NCI-H128 (cell line): Measurements from ENCODE around the gene CACNA2D3.

Experiments used
- DNase-seq: peaks from one replicate; lab custom pipeline; 2025; ENCODE audit not compliant: unreplicated experiment; lab: John Stamatoyannopoulos, UW

Gene CACNA2D3

DNA sequence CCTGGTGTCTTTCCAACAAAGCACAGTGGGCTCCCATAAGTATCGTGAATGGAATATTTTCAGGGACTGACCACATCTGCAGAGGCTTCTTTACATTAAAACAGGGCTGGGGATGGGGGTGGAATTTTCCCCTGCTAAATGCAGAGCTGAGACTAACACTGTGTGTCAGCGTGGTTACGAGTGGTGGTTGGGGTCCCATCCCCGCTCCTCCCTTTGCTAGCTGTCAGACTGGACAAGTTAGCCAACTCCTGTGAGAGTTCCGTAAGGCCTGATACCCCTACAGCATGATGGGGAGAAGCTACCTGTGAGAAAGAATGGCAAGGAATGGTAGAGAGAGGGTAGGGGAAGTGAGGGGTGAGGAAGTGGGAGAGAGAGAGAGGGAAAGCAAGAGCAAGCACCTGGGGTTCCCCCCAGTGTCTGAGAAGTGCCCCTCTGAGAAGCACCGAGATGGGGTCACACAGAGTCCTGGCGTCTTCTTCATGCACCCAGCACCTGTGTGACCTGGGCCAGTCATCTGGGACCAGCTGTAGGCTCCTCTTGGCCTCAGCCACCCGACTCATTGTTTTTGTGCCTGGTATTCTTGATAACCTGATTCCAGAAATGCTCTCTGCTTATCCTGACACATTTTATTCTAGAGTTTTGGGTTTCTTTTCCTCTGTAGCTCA, 395.8 kb downstream of the CACNA2D3 start:
- DNase-seq, result no peak

- no peak for DNase-seq
These were observed 397.1 kb downstream of the CACNA2D3 start for GRCh38 chr3:54519493-54519892.

GRCh38 chr3:54520060-54520459, 397.7 kb downstream of the CACNA2D3 start:
- DNase-seq, result no peak

- DNase-seq, result no peak
These were observed 405.2 kb downstream of the CACNA2D3 start for GRCh38 chr3:54527521-54527920.

GRCh38 chr3:54527953-54528352, 405.6 kb downstream of the CACNA2D3 start:
- no peak for DNase-seq

DNA sequence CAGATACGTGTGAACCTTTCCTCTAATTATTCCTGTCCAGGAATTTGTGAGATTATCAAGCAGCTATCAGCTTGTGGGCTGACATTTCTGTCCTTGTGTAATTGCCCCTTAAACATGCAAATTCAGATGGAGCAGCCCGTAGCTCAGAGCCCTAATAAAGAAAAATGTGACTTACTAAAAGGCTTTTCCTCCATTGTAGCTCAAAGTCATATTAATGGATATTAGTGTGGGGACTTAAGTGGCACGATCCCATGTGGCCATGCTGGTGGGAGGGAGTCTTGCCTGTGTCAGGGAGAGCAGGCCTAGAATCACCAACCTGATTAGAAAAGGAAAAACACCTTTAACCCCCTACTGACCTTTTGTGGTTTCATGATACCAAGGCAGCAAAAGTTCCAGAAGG, 406.3 kb downstream of the CACNA2D3 start:
- DNase-seq, result no peak

DNA sequence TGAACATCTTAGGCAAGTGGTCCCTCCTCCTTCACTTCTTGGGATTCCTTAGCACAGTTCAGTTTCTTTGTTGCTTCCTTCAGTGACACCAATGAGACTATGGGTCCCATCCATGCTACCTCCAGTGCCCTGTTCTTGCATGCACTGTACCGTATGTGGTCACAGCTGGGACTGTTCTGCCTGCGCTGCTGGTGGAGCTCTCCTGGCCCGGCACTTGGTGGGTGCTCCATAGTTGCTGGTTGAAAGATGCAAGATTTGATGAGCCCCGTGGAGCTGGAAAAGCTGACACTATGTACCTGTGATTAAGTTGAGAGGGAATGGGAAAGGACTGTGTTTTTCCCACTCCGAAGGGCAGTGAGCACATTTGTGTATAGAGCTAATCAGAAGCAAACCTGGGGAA, 407.7 kb downstream of the CACNA2D3 start:
- no peak for DNase-seq

GRCh38 chr3:54530944-54531343, 408.6 kb downstream of the CACNA2D3 start:
- no peak for DNase-seq

DNA sequence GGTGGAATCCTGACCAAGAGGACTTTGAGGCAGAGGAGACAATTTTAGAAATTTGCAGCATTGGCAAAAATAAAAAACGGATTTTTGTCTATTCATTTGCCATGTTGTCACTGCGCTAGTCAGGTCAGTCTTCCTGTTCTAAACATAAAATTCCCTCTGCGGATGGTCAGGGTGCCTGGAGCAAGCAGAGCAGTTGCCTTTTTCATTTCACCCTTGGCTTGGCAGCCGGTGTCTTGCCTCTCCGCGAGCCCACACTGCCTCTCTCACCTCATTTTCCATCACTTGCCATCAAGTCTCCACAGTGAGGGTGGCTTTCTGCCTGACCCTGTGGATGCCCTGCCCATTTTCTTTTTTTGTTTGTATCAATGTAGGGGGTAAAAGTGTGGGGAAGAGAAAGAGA, 409.4 kb downstream of the CACNA2D3 start:
- no peak for DNase-seq

DNA sequence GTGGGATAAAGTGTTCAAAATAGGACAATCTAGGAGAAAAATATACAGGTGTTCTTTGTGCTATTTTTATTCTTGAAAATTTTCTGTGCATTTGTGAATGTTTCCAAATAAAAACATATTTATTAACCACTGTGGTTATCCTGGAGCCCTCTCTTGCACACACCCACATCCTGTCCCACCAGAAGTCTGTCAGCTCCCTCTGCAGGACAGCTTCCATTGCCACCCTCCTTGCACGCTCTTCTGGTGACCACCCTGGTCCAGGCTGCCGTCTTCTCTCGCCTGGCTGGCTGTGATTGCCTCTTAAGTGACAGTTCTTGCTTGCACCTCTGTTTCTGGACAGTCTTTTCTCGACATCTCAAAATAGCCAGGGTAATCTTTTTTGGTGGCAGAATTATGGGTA, 411.5 kb downstream of the CACNA2D3 start:
- DNase-seq, result no peak

- DNase-seq, result no peak
These were observed 413.3 kb downstream of the CACNA2D3 start for GRCh38 chr3:54535619-54536018.

DNA sequence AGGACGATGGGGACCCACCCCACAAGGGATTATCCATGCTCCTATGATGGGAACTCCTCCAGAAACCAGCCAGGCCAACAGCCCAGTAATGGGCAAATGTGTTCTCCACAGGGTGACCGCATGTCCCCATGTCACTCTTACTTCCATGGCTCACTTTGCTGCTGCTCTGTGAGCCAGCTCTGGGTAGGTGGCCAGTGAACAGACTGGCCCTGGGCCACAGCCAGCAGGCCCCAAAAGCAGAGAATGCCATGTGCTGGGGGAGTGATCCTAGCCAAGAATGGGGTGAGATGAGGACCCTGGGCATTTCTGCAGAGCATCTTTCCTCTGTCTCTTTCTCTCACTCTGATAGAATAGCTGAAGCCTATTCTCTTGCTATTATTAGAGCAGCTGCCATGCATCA, 414.1 kb downstream of the CACNA2D3 start:
- no peak for DNase-seq

DNA sequence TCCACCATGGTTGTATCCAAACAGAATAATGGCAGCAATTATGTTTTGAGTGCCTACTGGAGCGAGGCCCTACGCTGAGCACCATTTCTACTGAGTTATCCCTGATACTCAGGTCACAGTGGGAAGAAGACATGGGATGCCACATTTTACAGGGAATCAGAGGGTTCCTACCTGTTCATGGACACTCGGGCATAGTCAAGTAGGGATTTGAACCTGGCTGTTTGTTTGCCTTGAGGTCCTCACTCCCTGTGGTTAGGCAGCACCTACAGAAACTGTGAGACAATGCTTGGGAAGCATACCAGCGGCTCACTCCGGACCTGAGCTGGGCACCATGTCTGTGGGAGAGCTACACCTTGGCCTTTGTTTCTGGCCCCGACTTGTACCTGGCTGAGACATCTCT, 415.2 kb downstream of the CACNA2D3 start:
- no peak for DNase-seq

- no peak for DNase-seq
These were observed 416.0 kb downstream of the CACNA2D3 start for GRCh38 chr3:54538346-54538745.

DNA sequence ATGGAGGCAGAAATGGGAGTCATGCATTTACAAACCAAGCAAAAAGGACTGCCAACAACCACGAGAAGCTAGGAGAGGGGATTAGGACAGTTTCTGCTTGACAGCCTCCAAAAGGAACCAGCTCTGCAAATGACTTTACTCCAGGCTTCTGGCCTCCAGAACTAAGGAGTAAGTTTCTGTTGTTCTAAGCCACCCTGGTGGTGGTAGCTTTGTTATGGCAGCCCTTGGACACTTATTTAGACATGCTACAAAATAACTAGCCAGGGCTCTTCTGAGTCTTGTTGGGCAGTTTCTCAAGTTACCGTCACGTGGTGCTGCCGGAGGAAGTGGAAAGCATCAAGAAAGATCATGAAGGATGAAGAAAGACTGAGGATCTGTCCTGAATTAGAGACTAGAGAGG, 419.0 kb downstream of the CACNA2D3 start:
- DNase-seq, result no peak

DNA sequence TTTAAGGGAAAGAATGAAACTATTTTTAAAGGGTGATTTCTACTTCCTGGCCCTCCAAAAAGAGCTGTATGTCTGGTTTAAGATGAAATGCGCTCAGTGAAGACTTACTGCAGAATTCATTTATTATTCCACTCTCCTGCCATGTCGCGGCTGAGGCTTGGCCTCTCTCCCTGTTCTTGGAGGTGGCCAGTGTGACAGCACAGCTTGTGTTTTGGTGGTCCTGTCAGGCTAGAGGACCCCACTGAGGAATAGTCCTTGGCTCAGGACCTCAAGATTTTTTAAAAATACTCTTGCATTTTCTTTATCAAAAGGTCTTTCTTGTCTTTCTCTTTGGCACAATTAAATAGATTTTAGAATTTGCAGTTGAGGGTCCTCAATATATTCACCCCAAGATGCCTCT, 421.1 kb downstream of the CACNA2D3 start:
- DNase-seq, result no peak

DNA sequence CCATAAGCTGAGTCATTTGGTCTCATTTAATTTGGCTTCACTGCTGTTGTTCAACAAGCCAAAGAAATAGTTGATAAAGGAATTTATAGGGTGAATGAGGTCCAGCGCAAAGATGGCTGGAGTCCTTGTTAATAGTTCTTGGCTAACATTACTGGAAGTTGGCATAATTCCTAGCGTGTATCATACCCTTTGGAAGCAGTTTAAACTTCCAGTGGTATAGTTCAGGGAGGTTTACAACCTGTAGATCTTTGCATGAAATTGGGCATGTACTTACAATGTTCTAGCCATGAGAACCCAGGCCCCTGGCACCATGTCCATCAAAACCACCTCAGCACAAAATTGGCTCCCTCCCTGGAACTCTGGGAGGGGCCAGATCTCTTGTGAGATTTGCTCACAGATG, 424.7 kb downstream of the CACNA2D3 start:
- no peak for DNase-seq

DNA sequence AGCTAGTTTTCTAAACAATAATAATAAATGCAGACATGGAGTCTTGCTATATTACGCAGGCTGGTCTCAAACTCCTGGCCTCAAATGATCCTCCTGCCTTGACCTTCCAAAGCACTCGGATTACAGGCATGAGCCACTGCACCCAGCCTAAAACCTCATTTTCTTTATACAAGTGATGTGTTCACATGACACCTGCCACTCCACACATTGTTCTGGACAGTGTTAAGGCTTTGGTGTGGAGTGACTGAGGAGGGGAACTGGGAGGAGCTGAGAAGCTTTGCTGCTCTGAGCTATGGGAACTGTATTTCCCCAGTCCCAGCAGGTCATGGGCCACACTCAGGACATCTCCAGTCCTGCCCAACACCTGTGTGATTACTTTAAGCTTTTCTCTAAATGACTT, 425.5 kb downstream of the CACNA2D3 start:
- no peak for DNase-seq

- no peak for DNase-seq
These were observed 427.4 kb downstream of the CACNA2D3 start for GRCh38 chr3:54549607-54550220.

DNA sequence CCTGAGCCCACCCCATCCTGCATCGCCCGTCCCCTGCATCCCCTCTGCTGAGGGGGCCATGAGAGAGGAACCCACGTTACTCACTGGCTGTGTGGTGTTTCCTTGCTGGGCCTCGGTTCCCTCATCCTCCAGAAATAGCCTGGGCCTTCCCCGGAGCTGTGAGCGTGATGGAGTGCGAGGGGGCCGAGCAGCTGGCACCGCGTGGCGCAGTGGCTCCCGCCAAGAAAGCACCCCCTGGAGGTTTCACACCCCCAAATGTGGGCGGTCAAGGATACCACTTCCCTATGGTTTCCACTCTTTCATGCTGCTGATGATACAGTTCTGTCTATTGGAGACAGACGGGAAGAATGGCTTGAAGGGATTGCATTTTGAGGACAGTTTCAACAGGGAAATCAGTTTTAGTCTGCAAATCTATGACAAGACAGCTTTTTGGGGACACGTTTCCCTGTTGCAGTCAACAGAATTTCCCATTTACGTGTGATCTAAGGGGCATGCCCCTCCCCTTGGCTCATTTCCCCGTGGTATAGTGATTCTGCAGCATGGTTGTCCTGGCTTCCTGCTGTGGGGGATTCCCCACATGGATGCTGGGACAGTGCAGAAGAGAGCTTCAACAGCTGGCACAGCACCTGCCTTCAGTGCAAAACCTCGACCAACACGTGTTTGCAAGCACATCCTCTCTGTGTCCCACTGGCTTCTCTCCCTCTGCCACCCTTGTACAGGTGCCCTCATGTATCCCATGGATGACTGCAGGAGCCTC, 428.0 kb downstream of the CACNA2D3 start:
- no peak for DNase-seq

- DNase-seq, result no peak
These were observed 434.3 kb downstream of the CACNA2D3 start for GRCh38 chr3:54556630-54557029.
